Measurements from ENCODE around the gene SRL. TPM values are rescaled to one million over a fixed set of nuclear protein-coding genes. Genes with fewer than 3 reads are reported as not detected.

The SRL gene
- total and polyA plus RNA-seq, 2 donors (not counting 1 experiment from before 2014, with no cell fraction given), result not detected

GRCh38 chr16:4178468-4179010 lies 63.3 kb downstream of the SRL start:
- POLR2A ChIA-PET, result no interaction called here
- 97% methylated on average over 9 of the region's 9 CpGs for WGBS (ENCODE audit: insufficient coverage)
- Histone ChIP-seq H4K20me1 (ENCODE audit: control insufficient read depth, insufficient read depth, low read length, poor library complexity, severe bottlenecking) (no peaks in the 10 kb centered on the region), H2AFZ (ENCODE audit: insufficient read depth, low read depth, low read length, poor library complexity, severe bottlenecking) (no peak overlapping the region), H3K9ac (ENCODE audit: low read length) (no peak overlapping the region), H3K27me3 (replicated peaks in 1 of 4; ENCODE audit: control extremely low read depth in 1 of 4, control insufficient read depth in 3 of 4, insufficient read depth in 4 of 4, low read length in 3 of 4) (peaks cover 0 to 5% (median 0%) of the 10 kb centered on the region in 4 experiments), H3K4me1 (ENCODE audit: control insufficient read depth in 2 of 2, insufficient read depth in 2 of 2, low read length in 2 of 2) (peaks cover 0 to 15% of the 10 kb centered on the region in 2 donors), H3K4me3 (ENCODE audit: control extremely low read depth in 1 of 5, extremely low read depth in 1 of 5, insufficient read depth in 1 of 5, low read depth in 2 of 5, low read length in 4 of 5) (no peak overlapping the region), H3K4me2 (replicated peaks; ENCODE audit: low read depth, low read length, poor library complexity, severe bottlenecking) (no peak overlapping the region), H3K9me3 (ENCODE audit: control extremely low read depth in 1 of 3, control insufficient read depth in 2 of 3, insufficient read depth in 1 of 3, low read length in 2 of 3) (peaks cover 0 to 3% (median 0%) of the 10 kb centered on the region in 3 donors), H3K27ac (ENCODE audit: low read length in 2 of 2) (no peak overlapping the region), H3K79me2 (ENCODE audit: control insufficient read depth, insufficient read depth, low read length) (no peaks in the 10 kb centered on the region), H3K36me3 (replicated peaks in 1 of 2; ENCODE audit: control extremely low read depth in 1 of 2, control insufficient read depth in 1 of 2, extremely low read depth in 1 of 2, insufficient read depth in 2 of 2, low read length in 1 of 2) (no peaks in the 10 kb centered on the region)
- no peak overlapping the region for H3K4me3 Mint-ChIP-seq
- TF ChIP-seq CTCF (IDR thresholded peaks at IDR 0.05) (no peak), EZH2 (IDR thresholded peaks at IDR 0.05; ENCODE audit: borderline replicate concordance, insufficient read depth, low read depth, low read length, poor library complexity, severe bottlenecking) (no peak)
- no peak for ATAC-seq (ENCODE audit: low read depth)
- peaks cover 18% of the 10 kb centered on the region for H3K27me3 Mint-ChIP-seq
- CTCF ChIA-PET, result no interaction called here
- H3K27ac Mint-ChIP-seq, result no peak overlapping the region
- no peak for DNase-seq
- H3K9me3 Mint-ChIP-seq (ENCODE audit: insufficient read depth), result no peaks in the 10 kb centered on the region
- H3K4me1 Mint-ChIP-seq, result peaks cover 11% of the 10 kb centered on the region
- intact Hi-C loops (cut with micrococcal nuclease), result no loop called here

- no peaks in the 10 kb centered on the region for H3K36me3 ChIP-seq (replicated peaks in 1 of 2; ENCODE audit: control extremely low read depth in 1 of 2, control insufficient read depth in 1 of 2, extremely low read depth in 1 of 2, insufficient read depth in 2 of 2, low read length in 1 of 2)
- peaks cover 0 to 6% of the 10 kb centered on the region in 2 donors for H3K4me1 ChIP-seq (ENCODE audit: control insufficient read depth in 2 of 2, insufficient read depth in 2 of 2, low read length in 2 of 2)
- POLR2A ChIA-PET, result interaction anchor here (0.6 to 0.7 kb wide), 2 partner anchors 13 to 77 kb away, joined by 3 to 4 read pairs; no protein-coding TSS in a partner anchor
- no peak overlapping the region for H2AFZ ChIP-seq (ENCODE audit: insufficient read depth, low read depth, low read length, poor library complexity, severe bottlenecking)
- Mint-ChIP-seq H3K27ac (no peak overlapping the region), H3K27me3 (peaks cover 22% of the 10 kb centered on the region), H3K4me1 (peaks cover 7% of the 10 kb centered on the region), H3K9me3 (ENCODE audit: insufficient read depth) (no peaks in the 10 kb centered on the region), H3K4me3 (no peak overlapping the region)
- H3K4me3 ChIP-seq (ENCODE audit: control extremely low read depth in 1 of 5, extremely low read depth in 1 of 5, insufficient read depth in 1 of 5, low read depth in 2 of 5, low read length in 4 of 5), result no peak overlapping the region
- H3K9ac ChIP-seq (ENCODE audit: low read length), result no peak overlapping the region
- H4K20me1 ChIP-seq (ENCODE audit: control insufficient read depth, insufficient read depth, low read length, poor library complexity, severe bottlenecking), result no peaks in the 10 kb centered on the region
- DNase-seq, result peak; percentile 24
- WGBS (ENCODE audit: insufficient coverage), result 35% methylated on average over 5 of the region's 5 CpGs
- H3K27me3 ChIP-seq (replicated peaks in 1 of 4; ENCODE audit: control extremely low read depth in 1 of 4, control insufficient read depth in 3 of 4, insufficient read depth in 4 of 4, low read length in 3 of 4), result peaks cover 0 to 5% (median 0%) of the 10 kb centered on the region in 4 experiments
- CTCF ChIA-PET, result interaction anchor here (0.7 kb wide), 1 partner anchor 995 kb away, joined by 3 read pairs; no protein-coding TSS in a partner anchor
- TF ChIP-seq CTCF (IDR thresholded peaks at IDR 0.05) (no peak), EZH2 (IDR thresholded peaks at IDR 0.05; ENCODE audit: borderline replicate concordance, insufficient read depth, low read depth, low read length, poor library complexity, severe bottlenecking) (no peak)
- peak; percentile 98 for ATAC-seq (ENCODE audit: low read depth)
- H3K79me2 ChIP-seq (ENCODE audit: control insufficient read depth, insufficient read depth, low read length), result no peaks in the 10 kb centered on the region
- H3K4me2 ChIP-seq (replicated peaks; ENCODE audit: low read depth, low read length, poor library complexity, severe bottlenecking), result no peak overlapping the region
- intact Hi-C loops (cut with micrococcal nuclease), result no loop called here
- no peak overlapping the region for H3K27ac ChIP-seq (ENCODE audit: low read length in 2 of 2)
- no peaks in the 10 kb centered on the region for H3K9me3 ChIP-seq (ENCODE audit: control extremely low read depth in 1 of 3, control insufficient read depth in 2 of 3, insufficient read depth in 1 of 3, low read length in 2 of 3)
Measured at GRCh38 chr16:4176906-4177417, 64.9 kb downstream of the SRL start.
